MM.1S (cell line): ENCODE measurements around the gene FXR2.

Source experiments
- EZH2 ChIP-seq: fragments of 300-600 bp; sonication (generic); optimal IDR thresholded peaks from 2 replicates; pipeline ENCODE3; 2017; ENCODE audit warnings: low read depth, mild to moderate bottlenecking, antibody characterized with exemption, low read length, mixed read lengths
- EZH2phosphoT487 ChIP-seq: fragments of 300-600 bp; sonication (generic); IDR thresholded peaks from 2 replicates; pipeline ENCODE4 v1.6.1; 2018; ENCODE audit warnings: antibody characterized with exemption, low read length
- TF ChIP-seq, protein P1 (sequence below): fragments of 300-600 bp; sonication (generic); IDR thresholded peaks from 2 replicates; pipeline ENCODE4 v1.5.1; 2016; ENCODE audit warnings: antibody characterized with exemption, low read length, mixed read lengths

DNA sequence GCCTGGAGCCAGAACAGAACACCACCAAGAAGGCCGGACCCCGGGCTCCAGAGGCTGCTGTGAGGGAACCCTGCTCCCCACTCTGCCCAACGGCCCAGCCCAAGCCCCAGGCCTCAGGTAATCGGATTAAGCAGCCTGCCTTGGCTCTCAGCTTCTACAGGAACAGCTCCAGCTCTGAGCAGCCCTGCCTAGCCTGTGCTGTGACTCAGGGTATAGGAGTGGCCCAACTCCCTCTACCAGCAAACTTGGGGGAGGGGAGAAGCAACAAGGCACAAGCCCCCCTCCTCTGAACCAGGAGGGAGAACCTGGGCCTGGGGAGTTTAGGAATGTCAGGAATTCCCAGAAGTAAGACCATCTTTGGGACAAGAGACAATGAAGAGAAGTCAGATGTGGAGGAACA lies 24.0 kb downstream of the FXR2 start:
- TF ChIP-seq, protein P1, sequence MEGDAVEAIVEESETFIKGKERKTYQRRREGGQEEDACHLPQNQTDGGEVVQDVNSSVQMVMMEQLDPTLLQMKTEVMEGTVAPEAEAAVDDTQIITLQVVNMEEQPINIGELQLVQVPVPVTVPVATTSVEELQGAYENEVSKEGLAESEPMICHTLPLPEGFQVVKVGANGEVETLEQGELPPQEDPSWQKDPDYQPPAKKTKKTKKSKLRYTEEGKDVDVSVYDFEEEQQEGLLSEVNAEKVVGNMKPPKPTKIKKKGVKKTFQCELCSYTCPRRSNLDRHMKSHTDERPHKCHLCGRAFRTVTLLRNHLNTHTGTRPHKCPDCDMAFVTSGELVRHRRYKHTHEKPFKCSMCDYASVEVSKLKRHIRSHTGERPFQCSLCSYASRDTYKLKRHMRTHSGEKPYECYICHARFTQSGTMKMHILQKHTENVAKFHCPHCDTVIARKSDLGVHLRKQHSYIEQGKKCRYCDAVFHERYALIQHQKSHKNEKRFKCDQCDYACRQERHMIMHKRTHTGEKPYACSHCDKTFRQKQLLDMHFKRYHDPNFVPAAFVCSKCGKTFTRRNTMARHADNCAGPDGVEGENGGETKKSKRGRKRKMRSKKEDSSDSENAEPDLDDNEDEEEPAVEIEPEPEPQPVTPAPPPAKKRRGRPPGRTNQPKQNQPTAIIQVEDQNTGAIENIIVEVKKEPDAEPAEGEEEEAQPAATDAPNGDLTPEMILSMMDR = no peak
- TF ChIP-seq EZH2phosphoT487 = no peak
- TF ChIP-seq EZH2 = no peak
